ENCODE results near the gene DTNA. TPM values are rescaled to one million over a fixed set of nuclear protein-coding genes. Genes with fewer than 3 reads are reported as not detected.

DTNA gene
- total and polyA plus RNA-seq, 2 of the 8 experiments (the other 6 are each of a cell fraction or from before 2014, with no cell fraction given) = 30.2 to 32.7 TPM

DNA sequence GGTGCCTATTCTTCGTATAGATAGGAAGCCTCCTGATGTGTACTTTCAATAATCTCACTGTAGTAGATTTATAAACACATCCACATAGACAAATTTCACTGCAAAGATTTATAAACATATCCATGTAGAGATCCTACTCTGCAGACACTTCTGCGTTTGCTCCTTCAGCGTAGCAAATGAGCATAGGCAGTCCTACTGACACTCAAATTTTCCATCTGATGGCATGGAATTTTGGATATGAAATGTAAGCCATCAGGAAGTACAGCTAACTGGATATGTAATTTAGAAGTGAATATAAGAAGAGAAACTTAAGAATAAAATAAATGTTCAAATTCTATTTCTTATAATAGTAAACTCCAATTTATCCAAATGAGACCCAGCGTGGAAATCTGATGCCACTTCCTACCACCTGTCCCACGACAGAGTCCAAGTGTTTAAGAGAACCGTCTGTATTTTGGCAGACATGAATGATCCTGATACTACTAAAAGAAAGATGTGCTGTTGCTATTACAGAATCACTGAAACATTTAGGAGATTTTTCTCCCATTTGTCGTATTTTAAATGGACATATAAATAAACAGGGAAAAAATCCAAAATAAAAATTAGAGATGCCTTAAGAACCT is 86.0 kb downstream of the DTNA start (continued):
- TF ChIP-seq, protein P1, sequence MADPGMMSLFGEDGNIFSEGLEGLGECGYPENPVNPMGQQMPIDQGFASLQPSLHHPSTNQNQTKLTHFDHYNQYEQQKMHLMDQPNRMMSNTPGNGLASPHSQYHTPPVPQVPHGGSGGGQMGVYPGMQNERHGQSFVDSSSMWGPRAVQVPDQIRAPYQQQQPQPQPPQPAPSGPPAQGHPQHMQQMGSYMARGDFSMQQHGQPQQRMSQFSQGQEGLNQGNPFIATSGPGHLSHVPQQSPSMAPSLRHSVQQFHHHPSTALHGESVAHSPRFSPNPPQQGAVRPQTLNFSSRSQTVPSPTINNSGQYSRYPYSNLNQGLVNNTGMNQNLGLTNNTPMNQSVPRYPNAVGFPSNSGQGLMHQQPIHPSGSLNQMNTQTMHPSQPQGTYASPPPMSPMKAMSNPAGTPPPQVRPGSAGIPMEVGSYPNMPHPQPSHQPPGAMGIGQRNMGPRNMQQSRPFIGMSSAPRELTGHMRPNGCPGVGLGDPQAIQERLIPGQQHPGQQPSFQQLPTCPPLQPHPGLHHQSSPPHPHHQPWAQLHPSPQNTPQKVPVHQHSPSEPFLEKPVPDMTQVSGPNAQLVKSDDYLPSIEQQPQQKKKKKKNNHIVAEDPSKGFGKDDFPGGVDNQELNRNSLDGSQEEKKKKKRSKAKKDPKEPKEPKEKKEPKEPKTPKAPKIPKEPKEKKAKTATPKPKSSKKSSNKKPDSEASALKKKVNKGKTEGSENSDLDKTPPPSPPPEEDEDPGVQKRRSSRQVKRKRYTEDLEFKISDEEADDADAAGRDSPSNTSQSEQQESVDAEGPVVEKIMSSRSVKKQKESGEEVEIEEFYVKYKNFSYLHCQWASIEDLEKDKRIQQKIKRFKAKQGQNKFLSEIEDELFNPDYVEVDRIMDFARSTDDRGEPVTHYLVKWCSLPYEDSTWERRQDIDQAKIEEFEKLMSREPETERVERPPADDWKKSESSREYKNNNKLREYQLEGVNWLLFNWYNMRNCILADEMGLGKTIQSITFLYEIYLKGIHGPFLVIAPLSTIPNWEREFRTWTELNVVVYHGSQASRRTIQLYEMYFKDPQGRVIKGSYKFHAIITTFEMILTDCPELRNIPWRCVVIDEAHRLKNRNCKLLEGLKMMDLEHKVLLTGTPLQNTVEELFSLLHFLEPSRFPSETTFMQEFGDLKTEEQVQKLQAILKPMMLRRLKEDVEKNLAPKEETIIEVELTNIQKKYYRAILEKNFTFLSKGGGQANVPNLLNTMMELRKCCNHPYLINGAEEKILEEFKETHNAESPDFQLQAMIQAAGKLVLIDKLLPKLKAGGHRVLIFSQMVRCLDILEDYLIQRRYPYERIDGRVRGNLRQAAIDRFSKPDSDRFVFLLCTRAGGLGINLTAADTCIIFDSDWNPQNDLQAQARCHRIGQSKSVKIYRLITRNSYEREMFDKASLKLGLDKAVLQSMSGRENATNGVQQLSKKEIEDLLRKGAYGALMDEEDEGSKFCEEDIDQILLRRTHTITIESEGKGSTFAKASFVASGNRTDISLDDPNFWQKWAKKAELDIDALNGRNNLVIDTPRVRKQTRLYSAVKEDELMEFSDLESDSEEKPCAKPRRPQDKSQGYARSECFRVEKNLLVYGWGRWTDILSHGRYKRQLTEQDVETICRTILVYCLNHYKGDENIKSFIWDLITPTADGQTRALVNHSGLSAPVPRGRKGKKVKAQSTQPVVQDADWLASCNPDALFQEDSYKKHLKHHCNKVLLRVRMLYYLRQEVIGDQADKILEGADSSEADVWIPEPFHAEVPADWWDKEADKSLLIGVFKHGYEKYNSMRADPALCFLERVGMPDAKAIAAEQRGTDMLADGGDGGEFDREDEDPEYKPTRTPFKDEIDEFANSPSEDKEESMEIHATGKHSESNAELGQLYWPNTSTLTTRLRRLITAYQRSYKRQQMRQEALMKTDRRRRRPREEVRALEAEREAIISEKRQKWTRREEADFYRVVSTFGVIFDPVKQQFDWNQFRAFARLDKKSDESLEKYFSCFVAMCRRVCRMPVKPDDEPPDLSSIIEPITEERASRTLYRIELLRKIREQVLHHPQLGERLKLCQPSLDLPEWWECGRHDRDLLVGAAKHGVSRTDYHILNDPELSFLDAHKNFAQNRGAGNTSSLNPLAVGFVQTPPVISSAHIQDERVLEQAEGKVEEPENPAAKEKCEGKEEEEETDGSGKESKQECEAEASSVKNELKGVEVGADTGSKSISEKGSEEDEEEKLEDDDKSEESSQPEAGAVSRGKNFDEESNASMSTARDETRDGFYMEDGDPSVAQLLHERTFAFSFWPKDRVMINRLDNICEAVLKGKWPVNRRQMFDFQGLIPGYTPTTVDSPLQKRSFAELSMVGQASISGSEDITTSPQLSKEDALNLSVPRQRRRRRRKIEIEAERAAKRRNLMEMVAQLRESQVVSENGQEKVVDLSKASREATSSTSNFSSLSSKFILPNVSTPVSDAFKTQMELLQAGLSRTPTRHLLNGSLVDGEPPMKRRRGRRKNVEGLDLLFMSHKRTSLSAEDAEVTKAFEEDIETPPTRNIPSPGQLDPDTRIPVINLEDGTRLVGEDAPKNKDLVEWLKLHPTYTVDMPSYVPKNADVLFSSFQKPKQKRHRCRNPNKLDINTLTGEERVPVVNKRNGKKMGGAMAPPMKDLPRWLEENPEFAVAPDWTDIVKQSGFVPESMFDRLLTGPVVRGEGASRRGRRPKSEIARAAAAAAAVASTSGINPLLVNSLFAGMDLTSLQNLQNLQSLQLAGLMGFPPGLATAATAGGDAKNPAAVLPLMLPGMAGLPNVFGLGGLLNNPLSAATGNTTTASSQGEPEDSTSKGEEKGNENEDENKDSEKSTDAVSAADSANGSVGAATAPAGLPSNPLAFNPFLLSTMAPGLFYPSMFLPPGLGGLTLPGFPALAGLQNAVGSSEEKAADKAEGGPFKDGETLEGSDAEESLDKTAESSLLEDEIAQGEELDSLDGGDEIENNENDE (IDR thresholded peaks at IDR 0.05; ENCODE audit: insufficient replicate concordance, low read length) = no peak
- no peak for TF ChIP-seq KDM1A (IDR thresholded peaks at IDR 0.05; ENCODE audit: borderline replicate concordance, low read length)
- TF ChIP-seq SAP30 (IDR thresholded peaks at IDR 0.05; ENCODE audit: insufficient read depth, insufficient replicate concordance, low read length) = no peak
- no peak for TF ChIP-seq KDM5A (IDR thresholded peaks at IDR 0.05; ENCODE audit: low read length)
- TF ChIP-seq, protein P2, sequence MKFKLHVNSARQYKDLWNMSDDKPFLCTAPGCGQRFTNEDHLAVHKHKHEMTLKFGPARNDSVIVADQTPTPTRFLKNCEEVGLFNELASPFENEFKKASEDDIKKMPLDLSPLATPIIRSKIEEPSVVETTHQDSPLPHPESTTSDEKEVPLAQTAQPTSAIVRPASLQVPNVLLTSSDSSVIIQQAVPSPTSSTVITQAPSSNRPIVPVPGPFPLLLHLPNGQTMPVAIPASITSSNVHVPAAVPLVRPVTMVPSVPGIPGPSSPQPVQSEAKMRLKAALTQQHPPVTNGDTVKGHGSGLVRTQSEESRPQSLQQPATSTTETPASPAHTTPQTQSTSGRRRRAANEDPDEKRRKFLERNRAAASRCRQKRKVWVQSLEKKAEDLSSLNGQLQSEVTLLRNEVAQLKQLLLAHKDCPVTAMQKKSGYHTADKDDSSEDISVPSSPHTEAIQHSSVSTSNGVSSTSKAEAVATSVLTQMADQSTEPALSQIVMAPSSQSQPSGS (IDR thresholded peaks at IDR 0.05; ENCODE audit: low read length) = no peak
- TF ChIP-seq, protein P3, sequence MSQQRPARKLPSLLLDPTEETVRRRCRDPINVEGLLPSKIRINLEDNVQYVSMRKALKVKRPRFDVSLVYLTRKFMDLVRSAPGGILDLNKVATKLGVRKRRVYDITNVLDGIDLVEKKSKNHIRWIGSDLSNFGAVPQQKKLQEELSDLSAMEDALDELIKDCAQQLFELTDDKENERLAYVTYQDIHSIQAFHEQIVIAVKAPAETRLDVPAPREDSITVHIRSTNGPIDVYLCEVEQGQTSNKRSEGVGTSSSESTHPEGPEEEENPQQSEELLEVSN (IDR thresholded peaks at IDR 0.05) = no peak
- TF ChIP-seq SIN3A (conservative IDR thresholded peaks at IDR 0.05 in 1 of 2, IDR thresholded peaks at IDR 0.05 in 1 of 2; ENCODE audit: low read depth in 1 of 2, low read length in 2 of 2) = no peak
